GM23338 (cell line): ENCODE data around the gene RABIF. TPM values are rescaled to one million over a fixed set of nuclear protein-coding genes. Genes with fewer than 3 reads are reported as not detected.

ENCODE experiments used
- ATAC-seq: fragments of 200-7000 bp; cut with Tn5 transposase; 3 replicates; pipeline ENCODE4 v1.9.1; 2020
- DNase-seq: peaks from one replicate; pipeline ENCODE4 v3.0.0-alpha.2; 2015; ENCODE audit warnings: low spot score
- H2AFZ ChIP-seq: fragments of 200-600 bp; sonication (generic); 2 replicates; pipeline ENCODE4 v1.8.0; 2016; ENCODE audit warnings: antibody characterized with exemption, mild to moderate bottlenecking, moderate library complexity
- H3F3A ChIP-seq: fragments of 200-600 bp; sonication (generic); replicated peaks from 2 replicates; pipeline ENCODE4 v1.8.0; 2017; ENCODE audit warnings: antibody characterized with exemption, mixed run types, low read depth
- H3K27ac ChIP-seq: fragments of 200-600 bp; sonication (generic); 2 replicates; pipeline ENCODE4 v1.6.1; 2016; ENCODE audit warnings: low read depth
- H3K27me3 ChIP-seq: fragments of 200-600 bp; sonication (generic); 2 replicates; pipeline ENCODE4 v1.8.0; 2016; ENCODE audit warnings: mild to moderate bottlenecking, mixed run types, moderate library complexity; ENCODE audit not compliant: insufficient read depth
- H3K36me3 ChIP-seq: fragments of 200-600 bp; sonication (generic); 2 replicates; pipeline ENCODE4 v1.8.0; 2016; ENCODE audit warnings: mild to moderate bottlenecking; ENCODE audit not compliant: insufficient read depth
- H3K4me1 ChIP-seq: fragments of 200-600 bp; sonication (generic); 2 replicates; pipeline ENCODE4 v1.8.0; 2016; ENCODE audit warnings: mild to moderate bottlenecking, moderate library complexity; ENCODE audit not compliant: insufficient read depth
- H3K4me2 ChIP-seq: fragments of 200-600 bp; sonication (generic); 2 replicates; pipeline ENCODE4 v1.7.1; 2017; ENCODE audit warnings: mixed run types
- H3K4me3 ChIP-seq: fragments of 200-600 bp; sonication (generic); 2 replicates; pipeline ENCODE4 v1.6.1; 2016; ENCODE audit warnings: mixed run types
- H3K79me2 ChIP-seq: fragments of 200-600 bp; sonication (generic); replicated peaks from 2 replicates; pipeline ENCODE4 v1.8.0; 2017; ENCODE audit warnings: mild to moderate bottlenecking; ENCODE audit not compliant: insufficient read depth
- H3K9me2 ChIP-seq: fragments of 200-600 bp; sonication (generic); 2 replicates; pipeline ENCODE4 v1.8.0; 2017; ENCODE audit not compliant: insufficient read depth
- H4K20me1 ChIP-seq: fragments of 200-600 bp; sonication (generic); replicated peaks from 2 replicates; pipeline ENCODE4 v1.8.0; 2017; ENCODE audit warnings: mild to moderate bottlenecking; ENCODE audit not compliant: insufficient read depth
- H3K27ac Mint-ChIP-seq: 2 replicates; pipeline ENCODE4 v1.8.0; 2020; ENCODE audit warnings: inconsistent platforms, mild to moderate bottlenecking, moderate library complexity, mixed read lengths
- H3K27me3 Mint-ChIP-seq: 3 replicates; pipeline ENCODE4 v1.8.0; 2022; ENCODE audit warnings: low read depth, mild to moderate bottlenecking, moderate library complexity, mixed read lengths, inconsistent platforms; ENCODE audit not compliant: insufficient read depth, poor library complexity
- H3K36me3 Mint-ChIP-seq: 3 replicates; pipeline ENCODE4 v1.8.0; 2021; ENCODE audit warnings: low read depth, mild to moderate bottlenecking, inconsistent platforms, moderate library complexity, mixed read lengths
- H3K4me1 Mint-ChIP-seq: 3 replicates; pipeline ENCODE4 v1.8.0; 2020; ENCODE audit warnings: mild to moderate bottlenecking, inconsistent platforms, mixed read lengths
- H3K4me3 Mint-ChIP-seq: 3 replicates; pipeline ENCODE4 v1.8.0; 2021; ENCODE audit warnings: moderate library complexity, mild to moderate bottlenecking, inconsistent platforms, mixed read lengths
- H3K9me3 Mint-ChIP-seq: 3 replicates; pipeline ENCODE4 v1.8.0; 2020; ENCODE audit warnings: moderate library complexity, mild to moderate bottlenecking, inconsistent platforms, mixed read lengths
- CREB1 ChIP-seq: fragments of 250-450 bp; sonication (Bioruptor Pico); IDR thresholded peaks from 2 replicates; pipeline ENCODE4 v1.5.0; 2020; ENCODE audit warnings: low read depth, mild to moderate bottlenecking, moderate library complexity
- CTCF ChIP-seq, 2 experiments: fragments of 200-600 bp in 1 of 2; sonication (generic) in 1 of 2; conservative IDR thresholded peaks; 2 replicates each; pipeline versions ENCODE4 v1.5.1 to v1.6.1; 2016 to 2017; ENCODE audit warnings: antibody characterized with exemption in 2 of 2, low read depth in 2 of 2, mild to moderate bottlenecking in 2 of 2, moderate library complexity in 1 of 2
- EZH2 ChIP-seq: fragments of 200-600 bp; sonication (generic); IDR thresholded peaks from one replicate; pipeline ENCODE4 v1.8.0; 2017; ENCODE audit warnings: antibody characterized with exemption, mild to moderate bottlenecking, low read depth; ENCODE audit not compliant: unreplicated experiment
- EZH2phosphoT487 ChIP-seq: fragments of 200-600 bp; sonication (generic); IDR thresholded peaks from one replicate; pipeline ENCODE4 v1.8.1; 2018; ENCODE audit warnings: antibody characterized with exemption; ENCODE audit not compliant: unreplicated experiment
- NANOG ChIP-seq: IDR thresholded peaks from 2 replicates; pipeline ENCODE4 v1.6.1; 2016; ENCODE audit warnings: antibody characterized with exemption, borderline replicate concordance
- POLR2AphosphoS5 ChIP-seq: IDR thresholded peaks from 2 replicates; pipeline ENCODE4 v1.6.1; 2016; ENCODE audit warnings: antibody characterized with exemption, low read depth
- STAT1 ChIP-seq: IDR thresholded peaks from one replicate; pipeline ENCODE4 v1.6.1; 2016; ENCODE audit warnings: antibody characterized with exemption; ENCODE audit not compliant: unreplicated experiment
- ZNF331 ChIP-seq: fragments of 250-450 bp; sonication (Bioruptor Pico); IDR thresholded peaks from 2 replicates; pipeline ENCODE4 v1.5.0; 2020; ENCODE audit warnings: low read depth, mild to moderate bottlenecking, moderate library complexity
- ZNF462 ChIP-seq: fragments of 250-450 bp; sonication (Bioruptor Pico); IDR thresholded peaks from 2 replicates; pipeline ENCODE4 v1.5.0; 2020; ENCODE audit warnings: mild to moderate bottlenecking, moderate library complexity
- polyA plus RNA-seq: library from polyadenylated mRNA; unstranded; fragments of >200 nt; fragmentation: Nextera tagmentation; extraction: Ambion mirVana; gene quantifications from 2 replicates; pipeline ENCODE4 v1.2.1, GENCODE V29; 2016
- total RNA-seq: library from RNA; depleted of rRNA; stranded (reverse); fragments of >200 nt; shearing (Covaris generic); gene quantifications from 2 replicates; pipeline ENCODE4 v1.2.3, GENCODE V29; 2014
- TF ChIP-seq, protein P1 (sequence below): IDR thresholded peaks from one replicate; pipeline ENCODE4 v1.6.1; 2018; ENCODE audit warnings: antibody characterized with exemption; ENCODE audit not compliant: unreplicated experiment

RABIF gene
- total and polyA plus RNA-seq, 2 experiments from 2014 or later = 4.9 to 7.6 TPM

DNA sequence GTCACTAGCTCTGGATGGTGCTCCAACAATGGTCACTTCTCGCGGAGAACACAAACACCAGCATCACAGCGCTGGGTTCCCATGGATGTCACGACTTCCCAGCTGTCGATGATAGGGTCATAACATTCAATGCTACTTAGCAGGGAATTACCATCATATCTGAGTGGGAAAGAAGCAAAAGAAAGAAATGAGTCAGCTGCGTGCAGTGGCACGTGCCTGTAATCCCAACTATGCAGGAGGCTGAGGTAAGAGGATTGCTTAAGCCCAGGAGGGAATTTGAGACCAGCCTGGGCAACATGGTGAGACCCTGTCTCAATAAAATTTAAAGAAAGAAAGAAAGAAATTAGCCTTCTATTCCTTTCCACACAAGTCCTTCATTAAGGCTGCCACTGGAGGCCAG lies 3.6 kb upstream of the RABIF start (continued):
- TF ChIP-seq EZH2 (no peak), CREB1 (no peak), STAT1 (no peak), CTCF (conservative IDR thresholded peaks at IDR 0.05; ENCODE audit: low read depth in 2 of 2) (no peak)
- TF ChIP-seq, protein P1, sequence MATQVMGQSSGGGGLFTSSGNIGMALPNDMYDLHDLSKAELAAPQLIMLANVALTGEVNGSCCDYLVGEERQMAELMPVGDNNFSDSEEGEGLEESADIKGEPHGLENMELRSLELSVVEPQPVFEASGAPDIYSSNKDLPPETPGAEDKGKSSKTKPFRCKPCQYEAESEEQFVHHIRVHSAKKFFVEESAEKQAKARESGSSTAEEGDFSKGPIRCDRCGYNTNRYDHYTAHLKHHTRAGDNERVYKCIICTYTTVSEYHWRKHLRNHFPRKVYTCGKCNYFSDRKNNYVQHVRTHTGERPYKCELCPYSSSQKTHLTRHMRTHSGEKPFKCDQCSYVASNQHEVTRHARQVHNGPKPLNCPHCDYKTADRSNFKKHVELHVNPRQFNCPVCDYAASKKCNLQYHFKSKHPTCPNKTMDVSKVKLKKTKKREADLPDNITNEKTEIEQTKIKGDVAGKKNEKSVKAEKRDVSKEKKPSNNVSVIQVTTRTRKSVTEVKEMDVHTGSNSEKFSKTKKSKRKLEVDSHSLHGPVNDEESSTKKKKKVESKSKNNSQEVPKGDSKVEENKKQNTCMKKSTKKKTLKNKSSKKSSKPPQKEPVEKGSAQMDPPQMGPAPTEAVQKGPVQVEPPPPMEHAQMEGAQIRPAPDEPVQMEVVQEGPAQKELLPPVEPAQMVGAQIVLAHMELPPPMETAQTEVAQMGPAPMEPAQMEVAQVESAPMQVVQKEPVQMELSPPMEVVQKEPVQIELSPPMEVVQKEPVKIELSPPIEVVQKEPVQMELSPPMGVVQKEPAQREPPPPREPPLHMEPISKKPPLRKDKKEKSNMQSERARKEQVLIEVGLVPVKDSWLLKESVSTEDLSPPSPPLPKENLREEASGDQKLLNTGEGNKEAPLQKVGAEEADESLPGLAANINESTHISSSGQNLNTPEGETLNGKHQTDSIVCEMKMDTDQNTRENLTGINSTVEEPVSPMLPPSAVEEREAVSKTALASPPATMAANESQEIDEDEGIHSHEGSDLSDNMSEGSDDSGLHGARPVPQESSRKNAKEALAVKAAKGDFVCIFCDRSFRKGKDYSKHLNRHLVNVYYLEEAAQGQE = no peak

- H3K4me1 ChIP-seq = peaks cover 10% of the 10 kb centered on the region
- no peaks in the 10 kb centered on the region for H3K9me2 ChIP-seq
- Mint-ChIP-seq H3K4me3 (no peak overlapping the region), H3K9me3 (no peaks in the 10 kb centered on the region), H3K4me1 (peaks cover 15% of the 10 kb centered on the region; the same call in 2 of the 3 replicates), H3K36me3 (peaks cover 25% of the 10 kb centered on the region), H3K27me3 (peaks cover 9% of the 10 kb centered on the region), H3K27ac (no peak overlapping the region)
- peaks cover 6% of the 10 kb centered on the region; the same call in 1 of the 2 replicates for H3K36me3 ChIP-seq
- H3K79me2 ChIP-seq = 0 out of 2 replicates have a peak, but pooled peaks cover 3% of the 10 kb centered on the region
- H3K4me3 ChIP-seq = no peak overlapping the region
- no peaks in the 10 kb centered on the region for H3K27me3 ChIP-seq
- no peak for DNase-seq
- ATAC-seq = no peak
- no peak overlapping the region for H3K4me2 ChIP-seq
- H3K27ac ChIP-seq = no peak overlapping the region
- H3F3A ChIP-seq = peaks cover 12% of the 10 kb centered on the region; the same call in 1 of the 2 replicates
- H4K20me1 ChIP-seq = no peaks in the 10 kb centered on the region; the same call in 1 of the 2 replicates
- no peak overlapping the region for H2AFZ ChIP-seq
- TF ChIP-seq EZH2phosphoT487 = no peak
- no peak for TF ChIP-seq STAT1
- TF ChIP-seq NANOG = no peak
- TF ChIP-seq ZNF331 (CRISPR knock-in tag) = no peak
- no peak for TF ChIP-seq ZNF462 (CRISPR knock-in tag)
- TF ChIP-seq, protein P1 = no peak
- no peak for TF ChIP-seq POLR2AphosphoS5
- TF ChIP-seq EZH2 = no peak
Observed at GRCh38 chr1:202890392-202890791, 1.4 kb upstream of the RABIF start.
